Prostate gland (tissue), 2 donors: Measurements from ENCODE around the gene SV2C. TPM values are rescaled to one million over a fixed set of nuclear protein-coding genes. Genes with fewer than 3 reads are reported as not detected.
"Not testable (repeated sequence)": the region's sequence is repeated elsewhere in the genome, so short reads cannot be mapped to it uniquely, and the experiment has no call there.

ENCODE experiments used
- DNase-seq: peaks from one replicate; pipeline ENCODE4 v3.0.0-alpha.2; 2019; ENCODE audit warnings: low spot score
- H3K27ac ChIP-seq, 2 donors: fragments of 200-600 bp; sonication (generic); 2 replicates each; pipeline ENCODE4 v1.5.1; 2017 to 2019
- H3K27me3 ChIP-seq: fragments of 200-600 bp; sonication (generic); replicated peaks from 2 replicates; pipeline ENCODE4 v1.5.1; 2019; ENCODE audit not compliant: insufficient read depth
- H3K36me3 ChIP-seq, 2 donors: fragments of 200-600 bp; sonication (generic); 1 replicate in 1 of 2; 2 replicates in 1 of 2; pipeline versions ENCODE4 v1.5.1 to v1.8.1; 2017 to 2019
- H3K4me1 ChIP-seq: fragments of 200-600 bp; sonication (generic); replicated peaks from 2 replicates; pipeline ENCODE4 v1.5.1; 2019
- H3K4me3 ChIP-seq, 2 donors: fragments of 200-600 bp; sonication (generic); 2 replicates each; pipeline ENCODE4 v1.5.1; 2017 to 2019
- H3K9me3 ChIP-seq: fragments of 200-600 bp; sonication (generic); 2 replicates; pipeline ENCODE4 v1.5.1; 2017
- POLR2A ChIP-seq: fragments of 450-650 bp; IDR thresholded peaks from one replicate; pipeline ENCODE4 v1.6.1; 2016; ENCODE audit warnings: antibody characterized with exemption, mild to moderate bottlenecking
- POLR2AphosphoS5 ChIP-seq: sonication (generic); formaldehyde crosslinking; IDR thresholded peaks from one replicate; pipeline ENCODE4 v1.6.1; 2017; ENCODE audit warnings: antibody characterized with exemption
- WGBS: methylation state at CpG from one replicate; pipeline ENCODE4 v1.1.5; 2018; 5-methylcytosine and 5-hydroxymethylcytosine counted together
- intact Hi-C: fragments of 100-400 bp; cut with DNase I; formaldehyde crosslinking; loops from one replicate; pipeline ENCODE4 v1.14.2; 2022
- total RNA-seq, 2 donors: library from RNA; depleted of rRNA; stranded (reverse); fragments of >200 nt; gene quantifications; one replicate each; pipeline ENCODE4 v1.1.0, GENCODE V29; 2016
- TF ChIP-seq, protein P1 (sequence below), 4 experiments: fragments of 200-600 bp in 2 of 4; fragments of 450-650 bp in 2 of 4; sonication (generic) in 2 of 4; IDR thresholded peaks; 1 replicate in 3 of 4; 2 replicates in 1 of 4; pipeline ENCODE4 v1.5.1; 2016 to 2019; ENCODE audit warnings: antibody characterized with exemption in 4 of 4, mild to moderate bottlenecking in 2 of 4, moderate library complexity in 2 of 4

The SV2C gene
- total RNA-seq, 2 donors from 2014 or later, result 0.28 to 0.96 TPM

DNA sequence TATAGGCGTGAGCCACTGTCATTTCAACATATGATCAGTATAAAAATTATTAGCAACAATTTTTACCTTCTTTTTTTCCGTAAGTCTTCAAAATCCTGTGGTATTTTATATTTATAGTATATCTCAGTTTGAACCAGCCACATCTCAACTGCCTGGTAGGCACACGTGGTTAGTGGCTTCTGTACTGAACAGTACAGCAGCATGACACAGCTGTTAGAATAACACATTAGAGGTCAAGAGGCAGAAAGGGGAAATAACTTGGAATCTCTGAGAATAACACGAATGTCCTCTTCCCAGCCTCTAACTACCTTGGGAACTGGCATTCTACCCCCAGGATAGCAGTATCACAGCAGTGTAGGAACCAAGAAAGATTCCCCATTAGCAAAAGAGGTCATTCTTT, 211.4 kb downstream of the SV2C start:
- Histone ChIP-seq H3K27ac (no peak overlapping the region), H3K27me3 (no peaks in the 10 kb centered on the region), H3K9me3 (no peaks in the 10 kb centered on the region)

DNA sequence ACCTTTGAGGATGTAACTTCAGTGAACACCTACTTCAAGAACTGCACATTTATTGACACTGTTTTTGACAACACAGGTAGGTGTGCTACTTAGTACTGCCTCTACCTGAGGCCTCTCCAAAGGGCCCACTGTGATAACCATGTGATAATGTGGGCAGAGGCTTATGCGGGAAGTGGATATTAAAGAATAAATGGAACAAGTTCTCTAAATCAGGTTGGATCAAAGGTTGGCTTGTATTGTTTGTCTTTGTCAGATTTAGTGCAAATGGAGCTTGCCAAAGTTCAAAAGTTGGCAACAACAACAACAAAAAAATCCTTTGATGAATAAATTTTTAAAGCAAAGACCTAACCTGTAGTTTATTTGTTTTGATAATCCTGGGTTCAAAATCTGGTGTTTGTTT, 215.7 kb downstream of the SV2C start:
- Histone ChIP-seq H3K27ac (no peak overlapping the region), H3K27me3 (no peaks in the 10 kb centered on the region), H3K4me1 (no peaks in the 10 kb centered on the region), H3K36me3 (no peaks in the 10 kb centered on the region), H3K4me3 (no peak overlapping the region), H3K9me3 (no peaks in the 10 kb centered on the region)
- no peak for DNase-seq
- 41% methylated on average over 1 of the region's 1 CpG for WGBS
- intact Hi-C loops, result no loop called here
- TF ChIP-seq, protein P1, sequence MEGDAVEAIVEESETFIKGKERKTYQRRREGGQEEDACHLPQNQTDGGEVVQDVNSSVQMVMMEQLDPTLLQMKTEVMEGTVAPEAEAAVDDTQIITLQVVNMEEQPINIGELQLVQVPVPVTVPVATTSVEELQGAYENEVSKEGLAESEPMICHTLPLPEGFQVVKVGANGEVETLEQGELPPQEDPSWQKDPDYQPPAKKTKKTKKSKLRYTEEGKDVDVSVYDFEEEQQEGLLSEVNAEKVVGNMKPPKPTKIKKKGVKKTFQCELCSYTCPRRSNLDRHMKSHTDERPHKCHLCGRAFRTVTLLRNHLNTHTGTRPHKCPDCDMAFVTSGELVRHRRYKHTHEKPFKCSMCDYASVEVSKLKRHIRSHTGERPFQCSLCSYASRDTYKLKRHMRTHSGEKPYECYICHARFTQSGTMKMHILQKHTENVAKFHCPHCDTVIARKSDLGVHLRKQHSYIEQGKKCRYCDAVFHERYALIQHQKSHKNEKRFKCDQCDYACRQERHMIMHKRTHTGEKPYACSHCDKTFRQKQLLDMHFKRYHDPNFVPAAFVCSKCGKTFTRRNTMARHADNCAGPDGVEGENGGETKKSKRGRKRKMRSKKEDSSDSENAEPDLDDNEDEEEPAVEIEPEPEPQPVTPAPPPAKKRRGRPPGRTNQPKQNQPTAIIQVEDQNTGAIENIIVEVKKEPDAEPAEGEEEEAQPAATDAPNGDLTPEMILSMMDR (IDR thresholded peaks at IDR 0.05), result no peak
- TF ChIP-seq POLR2A (no peak), POLR2AphosphoS5 (no peak)

More for the DNA sequence above, 211.4 kb downstream of the SV2C start:
- TF ChIP-seq POLR2A (no peak), POLR2AphosphoS5 (no peak)
- TF ChIP-seq, protein P1 (IDR thresholded peaks at IDR 0.05), result no peak
- Histone ChIP-seq H3K4me3 (no peak overlapping the region), H3K4me1 (peaks cover 9% of the 10 kb centered on the region), H3K36me3 (no peaks in the 10 kb centered on the region)
- WGBS, result 88% methylated on average over 4 of the region's 4 CpGs
- intact Hi-C loops, result no loop called here
- no peak for DNase-seq

DNA sequence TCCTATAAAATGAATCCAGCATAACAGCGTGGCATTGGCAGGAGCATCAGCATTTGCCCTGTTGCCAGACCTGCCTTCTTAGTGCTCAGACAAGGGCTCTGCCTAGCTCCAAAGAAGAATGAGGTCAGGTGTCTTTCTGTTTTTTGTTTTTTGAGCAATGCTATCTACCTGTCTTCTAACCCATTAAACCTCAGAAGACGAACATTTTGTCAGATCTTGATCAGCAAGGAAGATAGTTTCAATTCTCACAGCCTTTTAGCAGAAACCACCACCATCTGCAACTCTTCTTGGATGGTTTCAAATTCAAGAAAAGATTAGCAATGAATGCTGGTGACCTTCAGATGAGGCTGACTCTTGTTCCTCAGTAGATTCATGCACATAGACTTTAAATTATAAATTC, 216.4 kb downstream of the SV2C start:
- TF ChIP-seq POLR2A, result no peak
- TF ChIP-seq, protein P1 (IDR thresholded peaks at IDR 0.05), result no peak
- no peak for TF ChIP-seq POLR2AphosphoS5
- intact Hi-C loops, result no loop called here
- Histone ChIP-seq H3K9me3 (no peaks in the 10 kb centered on the region), H3K4me3 (no peak overlapping the region), H3K27me3 (no peaks in the 10 kb centered on the region), H3K36me3 (no peaks in the 10 kb centered on the region), H3K27ac (no peak overlapping the region), H3K4me1 (no peaks in the 10 kb centered on the region)
- no peak for DNase-seq
- WGBS, result 50% methylated on average over 2 of the region's 2 CpGs

DNA sequence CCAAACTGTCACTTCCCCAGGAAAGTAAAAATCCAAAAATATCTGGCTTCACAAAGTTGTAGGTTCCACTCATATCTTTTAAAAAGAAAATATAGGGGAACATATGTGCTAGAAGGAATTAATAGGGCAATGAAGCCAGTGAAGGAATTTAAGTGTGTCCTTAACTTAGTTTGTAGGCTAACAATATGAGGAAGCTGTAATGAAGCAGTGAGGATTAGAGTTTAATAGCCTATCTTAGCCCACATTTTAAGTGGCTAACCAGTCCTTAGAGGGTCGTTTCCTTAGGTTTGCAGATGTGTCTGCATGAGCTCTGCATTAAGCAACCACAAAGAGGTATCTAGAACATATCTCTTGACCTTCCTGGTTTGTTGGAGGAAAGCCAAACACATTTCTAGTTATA, 218.7 kb downstream of the SV2C start:
- H3K9me3 ChIP-seq, intact Hi-C loops, DNase-seq, H3K4me3 ChIP-seq, H3K4me1 ChIP-seq, H3K27me3 ChIP-seq, H3K27ac ChIP-seq, H3K36me3 ChIP-seq: not testable (repeated sequence)
- WGBS, result 73% methylated on average over 1 of the region's 1 CpG

DNA sequence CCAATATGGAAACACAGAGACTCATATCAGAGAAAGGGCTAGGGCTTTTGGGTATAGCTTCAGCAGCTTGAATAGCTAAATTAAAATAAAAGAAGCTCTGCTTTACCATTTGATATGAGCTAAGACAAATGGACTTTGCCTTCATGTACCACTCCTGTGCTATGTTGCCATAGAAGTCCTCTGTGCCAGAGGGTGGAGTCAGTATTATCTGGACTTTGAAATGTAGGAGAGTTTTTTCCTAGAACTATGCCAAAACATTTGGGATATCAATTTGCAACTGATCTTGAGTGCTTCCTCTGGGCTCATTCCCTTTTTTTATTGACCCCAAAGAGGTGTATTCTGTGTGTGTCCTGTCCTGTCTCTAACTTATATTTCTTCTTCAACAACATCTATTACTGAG, 219.5 kb downstream of the SV2C start:
- not testable (repeated sequence) for DNase-seq

DNA sequence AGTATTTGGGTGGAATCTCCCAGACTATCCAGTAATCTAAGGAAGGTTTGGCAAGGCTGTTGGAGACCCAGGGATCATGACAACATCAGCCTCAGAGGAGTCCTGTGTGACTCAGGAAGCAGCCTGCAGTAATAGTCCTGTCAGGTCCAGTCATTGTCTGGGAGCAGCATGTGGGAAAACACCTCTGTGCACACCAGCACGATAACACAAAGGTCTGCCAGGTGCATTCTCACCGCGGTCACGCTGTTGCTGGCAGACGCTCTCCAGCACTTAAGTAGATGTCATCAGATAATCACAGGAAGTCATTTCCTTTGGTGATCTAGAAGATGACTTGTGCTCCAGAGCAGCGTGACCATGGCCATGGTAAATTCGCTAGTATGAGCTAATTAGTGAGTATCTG, 220.7 kb downstream of the SV2C start:
- Histone ChIP-seq H3K27me3 (no peaks in the 10 kb centered on the region), H3K27ac (no peak overlapping the region), H3K36me3 (no peaks in the 10 kb centered on the region), H3K4me1 (no peaks in the 10 kb centered on the region), H3K9me3 (no peaks in the 10 kb centered on the region), H3K4me3 (no peak overlapping the region)
- intact Hi-C loops, result no loop called here
- TF ChIP-seq POLR2A, result no peak
- no peak for TF ChIP-seq POLR2AphosphoS5
- TF ChIP-seq, protein P1 (IDR thresholded peaks at IDR 0.05), result no peak
- DNase-seq, result no peak
- WGBS, result 58% methylated on average over 7 of the region's 7 CpGs

More for the DNA sequence above, 219.5 kb downstream of the SV2C start:
- H3K27ac ChIP-seq, H3K9me3 ChIP-seq, H3K4me1 ChIP-seq, intact Hi-C loops, H3K27me3 ChIP-seq, H3K4me3 ChIP-seq, H3K36me3 ChIP-seq: not testable (repeated sequence)
